T-helper 2 cell treated with Interferon-gamma antibody and Interleukin-4, amounts not matched to agents 5 μg/mL and 100 μg/mL, for 36 hours (primary cell): Measurements from ENCODE around the gene ERG.

Source experiments
- DNase-seq: peaks from one replicate; pipeline ENCODE4 v3.0.0; 2021; ENCODE audit warnings: low spot score
- H3K27ac Mint-ChIP-seq: one replicate; pipeline ENCODE4 v1.8.0; 2021; ENCODE audit warnings: mild to moderate bottlenecking, mixed read lengths
- H3K27me3 Mint-ChIP-seq: one replicate; pipeline ENCODE4 v1.8.0; 2021; ENCODE audit warnings: low read depth, mixed read lengths
- H3K36me3 Mint-ChIP-seq: one replicate; pipeline ENCODE4 v1.8.0; 2021; ENCODE audit warnings: low read depth, mixed read lengths
- H3K4me1 Mint-ChIP-seq: one replicate; pipeline ENCODE4 v1.8.0; 2021; ENCODE audit warnings: low read depth, mixed read lengths
- H3K4me3 Mint-ChIP-seq: one replicate; pipeline ENCODE4 v1.8.0; 2022; ENCODE audit warnings: mild to moderate bottlenecking, moderate library complexity, mixed read lengths
- H3K9me3 Mint-ChIP-seq: one replicate; pipeline ENCODE4 v1.8.0; 2021; ENCODE audit warnings: mixed read lengths

Gene ERG

DNA sequence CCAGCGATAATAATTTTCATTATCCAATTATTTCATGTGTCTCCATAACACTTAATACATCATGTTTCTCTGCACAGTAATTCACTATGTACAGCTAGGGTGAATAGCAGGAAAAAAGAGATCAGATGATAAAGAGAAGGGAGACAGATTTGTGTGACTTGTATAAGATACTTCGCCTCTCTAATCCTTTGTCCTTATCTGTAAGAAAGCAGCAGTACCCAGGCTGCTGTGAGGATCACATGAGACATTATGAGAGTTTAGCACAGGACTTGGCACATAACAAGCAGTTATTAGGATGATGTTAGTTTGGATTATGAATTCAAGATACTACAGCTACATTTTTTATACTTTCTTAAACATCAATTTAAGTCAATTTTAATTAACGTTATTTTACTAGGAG is 6.3 kb downstream of the ERG start:
- Mint-ChIP-seq H3K4me3 (no peak overlapping the region), H3K27ac (no peak overlapping the region), H3K27me3 (peaks cover 71% of the 10 kb centered on the region), H3K9me3 (no peaks in the 10 kb centered on the region), H3K36me3 (no peaks in the 10 kb centered on the region), H3K4me1 (peaks cover 3% of the 10 kb centered on the region)
- DNase-seq, result no peak

DNA sequence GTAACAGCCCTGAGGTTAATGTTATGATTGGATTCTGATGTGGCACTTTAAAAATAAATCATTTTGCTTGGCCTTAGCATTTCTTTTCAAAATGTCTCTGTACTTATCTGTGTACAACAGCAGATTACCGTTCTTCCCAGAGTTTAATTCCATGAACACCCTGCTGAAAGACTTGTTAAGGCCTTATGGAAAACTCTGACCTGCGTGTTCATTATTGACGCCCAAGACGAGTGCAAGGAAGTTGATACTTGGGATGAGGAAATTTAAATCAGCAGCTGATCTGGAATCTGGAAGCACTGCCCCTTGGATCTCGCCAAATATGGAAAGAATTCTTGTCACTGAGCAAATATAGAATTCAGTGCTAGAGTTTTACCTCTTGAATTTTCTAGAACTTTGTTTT is 6.7 kb downstream of the ERG start:
- H3K4me1 Mint-ChIP-seq, result peaks cover 3% of the 10 kb centered on the region
- peaks cover 67% of the 10 kb centered on the region for H3K27me3 Mint-ChIP-seq
- no peak for DNase-seq
- H3K4me3 Mint-ChIP-seq, result no peak overlapping the region
- no peaks in the 10 kb centered on the region for H3K9me3 Mint-ChIP-seq
- H3K27ac Mint-ChIP-seq, result no peak overlapping the region
- no peaks in the 10 kb centered on the region for H3K36me3 Mint-ChIP-seq

DNA sequence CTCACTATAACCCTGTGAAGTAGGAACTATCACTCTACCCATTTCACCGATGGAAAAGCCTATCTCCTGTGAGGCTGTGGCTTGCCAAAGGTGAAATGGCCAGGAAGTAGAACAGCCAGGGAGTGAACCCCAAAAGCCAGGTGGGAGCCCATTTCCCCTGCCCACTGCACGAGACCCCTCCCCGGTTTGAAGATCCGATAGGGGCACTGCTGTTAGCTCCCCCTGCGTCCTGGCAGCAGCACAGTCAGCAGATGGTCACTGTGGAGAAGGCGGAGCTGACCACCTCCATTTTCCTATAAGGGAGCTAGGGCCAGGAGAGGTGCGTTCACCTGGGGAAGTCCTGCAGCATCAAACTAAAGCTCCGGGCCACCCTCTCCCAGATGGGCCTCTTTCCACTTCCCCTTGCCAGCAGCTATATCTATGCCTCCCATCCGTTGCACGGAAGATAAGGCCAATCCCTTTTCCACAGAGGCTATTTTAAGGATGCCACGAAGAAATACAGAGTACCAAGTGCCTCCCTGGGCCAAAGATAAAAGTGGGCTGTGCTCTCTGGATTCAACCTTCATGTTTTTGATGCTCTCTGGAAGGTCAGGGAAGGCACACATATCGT is 7.8 kb downstream of the ERG start:
- Mint-ChIP-seq H3K4me1 (peaks cover 3% of the 10 kb centered on the region), H3K27ac (no peak overlapping the region), H3K9me3 (no peaks in the 10 kb centered on the region), H3K36me3 (no peaks in the 10 kb centered on the region), H3K27me3 (peaks cover 62% of the 10 kb centered on the region), H3K4me3 (no peak overlapping the region)
- no peak for DNase-seq

DNA sequence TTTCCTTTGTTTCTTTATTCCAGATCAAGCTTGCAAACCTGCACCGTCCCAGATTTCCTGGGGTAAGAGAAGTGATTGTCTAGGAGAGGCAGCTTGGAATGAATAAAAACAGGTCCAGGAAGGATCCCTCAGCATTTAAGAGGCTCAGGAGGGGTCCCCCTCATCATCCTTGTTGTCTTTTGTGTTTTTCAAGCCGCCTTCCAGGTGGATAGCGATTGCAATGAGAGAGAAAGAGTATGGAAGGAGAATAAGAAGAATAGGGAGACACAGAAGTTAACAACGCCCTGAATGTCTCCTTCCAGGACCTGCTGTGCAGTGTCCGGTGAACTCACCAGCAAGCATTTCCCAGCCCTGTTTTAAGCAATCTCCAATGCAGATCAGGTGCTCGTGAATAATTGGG is 8.5 kb downstream of the ERG start:
- no peak for DNase-seq
- no peak overlapping the region for H3K27ac Mint-ChIP-seq
- H3K36me3 Mint-ChIP-seq, result no peaks in the 10 kb centered on the region
- H3K9me3 Mint-ChIP-seq, result no peaks in the 10 kb centered on the region
- H3K4me1 Mint-ChIP-seq, result peaks cover 3% of the 10 kb centered on the region
- peaks cover 54% of the 10 kb centered on the region for H3K27me3 Mint-ChIP-seq
- no peak overlapping the region for H3K4me3 Mint-ChIP-seq

DNA sequence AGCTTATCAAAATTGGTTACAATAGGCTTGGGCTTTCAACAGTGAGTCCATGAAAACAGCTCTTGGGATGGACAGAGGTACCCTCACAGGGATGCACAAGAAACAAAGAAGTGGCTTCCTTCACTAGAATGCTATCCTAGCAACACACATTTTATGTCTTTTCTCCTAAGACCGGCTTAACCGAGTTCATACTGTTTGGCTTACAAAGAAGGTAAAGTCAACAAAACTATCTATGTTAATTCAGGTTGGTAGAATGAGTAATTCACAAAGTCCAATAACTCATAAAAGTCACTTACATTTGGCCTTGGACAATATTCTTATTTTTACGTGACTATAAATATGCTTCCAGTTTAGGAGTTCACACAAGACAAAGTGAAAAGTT is 9.0 kb downstream of the ERG start:
- Mint-ChIP-seq H3K9me3 (no peaks in the 10 kb centered on the region), H3K4me1 (peaks cover 3% of the 10 kb centered on the region), H3K4me3 (no peak overlapping the region), H3K27me3 (peaks cover 52% of the 10 kb centered on the region), H3K27ac (no peak overlapping the region), H3K36me3 (no peaks in the 10 kb centered on the region)
- no peak for DNase-seq

DNA sequence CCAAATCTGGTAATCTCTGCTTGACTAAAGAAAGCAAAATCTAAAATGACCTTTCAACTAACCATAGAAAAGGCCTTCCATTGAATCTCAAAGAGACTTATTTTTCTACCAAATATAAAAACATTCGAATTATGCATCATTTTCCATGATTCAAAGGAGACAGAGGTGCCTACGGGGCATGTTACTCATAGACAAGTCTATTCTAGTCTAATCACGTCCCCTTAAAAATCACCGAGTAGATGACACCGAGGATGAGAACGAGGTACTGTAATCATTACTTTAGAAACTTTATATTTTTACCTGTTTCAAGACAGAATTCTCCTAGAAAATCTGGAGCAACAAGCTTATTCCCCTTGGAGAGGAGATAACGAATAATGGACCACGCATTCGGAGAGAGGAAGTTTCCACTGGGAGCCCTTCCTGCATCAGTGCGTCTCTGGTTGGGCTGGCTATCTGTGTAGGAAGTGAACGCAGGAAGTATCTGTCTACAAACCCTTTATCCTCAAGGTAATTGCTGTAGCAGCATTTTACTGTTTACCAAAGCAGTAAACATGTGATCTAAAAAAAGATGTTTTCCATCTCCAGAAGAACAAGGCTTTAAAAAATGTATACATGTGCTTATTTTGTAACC is 9.5 kb downstream of the ERG start:
- peaks cover 3% of the 10 kb centered on the region for H3K4me1 Mint-ChIP-seq
- DNase-seq, result no peak
- H3K9me3 Mint-ChIP-seq, result no peaks in the 10 kb centered on the region
- H3K27me3 Mint-ChIP-seq, result peaks cover 50% of the 10 kb centered on the region
- H3K36me3 Mint-ChIP-seq, result no peaks in the 10 kb centered on the region
- no peak overlapping the region for H3K27ac Mint-ChIP-seq
- H3K4me3 Mint-ChIP-seq, result no peak overlapping the region

DNA sequence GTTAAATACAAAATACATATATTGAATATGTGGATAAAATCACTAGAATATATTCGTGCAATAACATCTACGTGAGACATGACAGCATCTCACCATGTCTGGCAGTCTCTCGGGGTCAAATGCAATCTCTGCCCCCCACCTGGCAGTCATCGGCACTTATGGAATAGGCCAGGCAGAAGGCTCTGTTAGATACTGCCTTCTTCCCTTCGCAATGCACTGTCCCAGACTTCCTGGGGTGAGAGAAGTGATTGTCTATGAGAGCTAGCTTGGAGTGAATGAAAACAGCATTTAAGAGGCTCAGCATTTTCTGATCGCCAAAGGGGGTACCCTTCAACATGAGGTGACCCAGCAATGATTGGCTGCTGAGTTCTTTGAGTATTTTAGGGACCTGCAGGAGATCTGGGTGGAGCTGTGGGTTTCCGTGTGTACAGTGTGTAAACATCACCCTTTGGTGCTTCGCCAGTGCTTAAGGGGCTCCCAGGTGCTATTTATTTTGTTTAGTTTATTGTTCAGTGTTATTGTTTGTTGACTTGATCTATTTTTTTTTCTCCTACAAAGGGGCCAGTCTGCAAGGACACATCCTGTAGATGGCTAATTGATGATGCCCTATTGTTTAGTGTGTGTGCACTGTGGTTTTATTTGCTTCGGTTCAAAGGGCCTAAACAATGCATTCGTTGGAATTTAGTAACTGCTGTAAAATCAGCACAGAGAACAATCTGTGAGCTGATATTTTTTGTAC is 10.2 kb downstream of the ERG start:
- no peaks in the 10 kb centered on the region for H3K9me3 Mint-ChIP-seq
- no peak overlapping the region for H3K4me3 Mint-ChIP-seq
- H3K36me3 Mint-ChIP-seq, result no peaks in the 10 kb centered on the region
- no peak overlapping the region for H3K27ac Mint-ChIP-seq
- H3K4me1 Mint-ChIP-seq, result peaks cover 3% of the 10 kb centered on the region
- H3K27me3 Mint-ChIP-seq, result peaks cover 45% of the 10 kb centered on the region
- no peak for DNase-seq

DNA sequence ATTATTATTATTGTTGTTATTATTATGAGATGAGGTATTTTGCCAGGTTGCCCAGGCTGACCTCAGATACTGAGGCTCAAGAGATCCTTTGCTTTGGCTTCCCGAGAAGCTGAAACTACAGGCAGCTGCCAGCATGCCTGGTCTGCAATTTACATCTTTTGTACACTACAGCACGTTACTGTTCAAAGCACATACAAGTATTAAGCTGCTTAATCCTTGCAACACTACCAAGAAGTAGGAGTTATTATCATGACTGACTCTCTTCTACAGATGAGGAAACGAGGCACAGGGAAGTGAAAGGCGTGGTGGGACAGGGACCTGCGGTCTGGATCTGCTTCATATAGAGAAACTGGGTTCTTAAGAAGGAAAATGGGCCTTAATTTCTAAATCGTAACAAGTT is 11.6 kb downstream of the ERG start:
- Mint-ChIP-seq H3K27me3 (peaks cover 52% of the 10 kb centered on the region), H3K27ac (no peak overlapping the region), H3K36me3 (no peaks in the 10 kb centered on the region), H3K4me3 (no peak overlapping the region), H3K9me3 (no peaks in the 10 kb centered on the region), H3K4me1 (peaks cover 3% of the 10 kb centered on the region)
- DNase-seq, result no peak

DNA sequence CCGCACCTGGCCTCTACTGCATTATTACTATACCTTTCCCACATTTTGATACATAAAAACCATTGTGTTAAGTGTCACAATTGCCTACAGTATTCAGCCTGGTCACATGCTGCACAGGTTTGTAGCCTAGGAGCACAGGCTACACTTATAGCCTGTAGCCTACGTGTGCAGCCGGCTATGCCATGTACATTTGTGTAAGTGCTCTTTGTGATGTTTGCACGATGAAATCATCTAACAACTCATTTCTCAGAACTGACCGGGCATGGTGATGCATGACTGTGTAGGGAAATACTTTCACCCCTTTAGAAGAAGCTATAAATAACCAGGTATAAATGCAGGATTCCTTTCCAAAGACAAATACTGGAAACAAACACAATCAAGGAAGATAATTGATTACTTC is 12.1 kb downstream of the ERG start:
- Mint-ChIP-seq H3K27me3 (peaks cover 50% of the 10 kb centered on the region), H3K9me3 (no peaks in the 10 kb centered on the region), H3K36me3 (no peaks in the 10 kb centered on the region), H3K4me3 (no peak overlapping the region), H3K27ac (no peak overlapping the region), H3K4me1 (peaks cover 3% of the 10 kb centered on the region)
- DNase-seq, result no peak

DNA sequence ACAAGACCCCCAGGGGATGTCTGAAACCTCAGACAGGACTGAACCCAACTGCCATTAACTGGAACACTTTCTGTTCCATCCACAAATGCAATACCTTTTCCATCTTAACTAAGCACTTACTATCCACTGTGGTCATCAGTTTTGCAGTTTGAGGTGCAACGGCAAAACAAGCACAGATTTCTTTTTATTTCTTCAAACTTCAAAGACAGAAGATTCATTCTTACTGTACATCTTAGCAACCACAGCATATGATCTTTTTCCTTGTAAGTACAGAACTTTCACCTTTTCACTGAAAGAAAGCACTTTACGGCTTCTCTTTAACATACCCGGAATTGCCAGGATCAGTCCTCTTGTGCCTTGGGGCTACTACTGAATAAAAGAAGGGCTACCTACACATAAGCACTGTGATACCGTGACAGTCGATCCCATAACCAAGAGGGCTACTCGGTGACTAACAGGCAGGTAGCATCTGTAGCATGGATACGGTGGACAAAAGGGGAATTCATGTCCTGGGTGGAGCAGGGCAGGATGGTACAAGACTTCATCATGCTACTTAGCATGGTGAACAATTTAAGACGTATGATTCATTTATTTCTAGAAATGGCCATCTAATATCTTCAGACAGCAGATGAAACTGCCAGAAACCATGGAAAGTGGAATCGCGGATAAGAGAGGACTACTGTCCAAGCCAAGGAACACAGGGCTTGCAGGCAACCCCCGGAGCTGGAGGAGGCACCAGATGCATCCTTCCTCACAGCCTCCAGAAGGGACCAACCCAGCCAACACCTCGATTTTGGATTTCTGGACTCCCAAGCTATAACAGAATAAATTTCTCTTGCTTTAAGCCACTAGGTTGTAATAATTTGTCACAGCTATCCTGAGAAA is 18.4 kb downstream of the ERG start:
- Mint-ChIP-seq H3K27me3 (peaks cover 67% of the 10 kb centered on the region), H3K9me3 (no peaks in the 10 kb centered on the region), H3K27ac (no peak overlapping the region), H3K36me3 (no peaks in the 10 kb centered on the region), H3K4me1 (peaks cover 27% of the 10 kb centered on the region), H3K4me3 (no peak overlapping the region)
- no peak for DNase-seq

DNA sequence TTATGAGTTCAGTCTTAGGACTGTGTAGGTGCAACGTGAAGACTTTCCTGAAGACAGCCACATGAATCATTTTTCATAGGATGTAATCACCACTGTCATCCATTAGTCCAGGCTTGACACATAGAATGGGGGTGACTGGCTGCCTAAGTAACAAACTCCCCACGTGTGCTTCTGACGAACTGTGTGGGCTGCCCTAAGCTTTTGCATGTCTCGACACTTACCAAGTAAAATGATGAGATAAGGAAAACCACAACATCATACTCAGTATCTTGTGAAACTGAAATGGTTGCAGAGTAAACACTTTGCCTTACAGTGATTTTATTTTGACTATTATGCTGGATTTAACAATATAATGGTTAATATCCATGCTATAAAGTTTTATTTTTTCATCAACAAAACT is 19.5 kb downstream of the ERG start:
- H3K27me3 Mint-ChIP-seq, result peaks cover 73% of the 10 kb centered on the region
- peaks cover 27% of the 10 kb centered on the region for H3K4me1 Mint-ChIP-seq
- H3K36me3 Mint-ChIP-seq, result no peaks in the 10 kb centered on the region
- H3K4me3 Mint-ChIP-seq, result no peak overlapping the region
- peak; percentile 77 for DNase-seq
- H3K27ac Mint-ChIP-seq, result no peak overlapping the region
- no peaks in the 10 kb centered on the region for H3K9me3 Mint-ChIP-seq

DNA sequence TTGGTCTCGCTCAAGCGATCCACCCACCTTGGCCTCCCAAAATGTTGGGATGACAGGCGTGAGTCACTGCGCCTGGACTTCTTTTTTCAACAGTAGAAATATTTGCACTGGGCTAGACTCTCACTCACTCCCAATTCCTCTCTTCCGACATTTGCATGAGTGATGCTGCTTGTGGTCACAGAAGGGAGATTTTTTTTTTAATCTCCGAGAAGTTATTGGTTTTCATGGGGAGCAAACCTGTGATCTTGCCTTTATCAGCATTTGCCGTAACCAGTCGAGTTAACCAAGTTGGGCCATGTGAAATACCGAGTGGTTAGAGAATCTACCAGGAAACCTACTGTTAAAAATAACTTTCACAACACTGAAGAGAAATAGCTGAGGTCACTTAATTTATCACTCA is 21.1 kb downstream of the ERG start:
- peak; percentile 21 for DNase-seq
- Mint-ChIP-seq H3K27me3 (peaks cover 77% of the 10 kb centered on the region), H3K9me3 (no peaks in the 10 kb centered on the region), H3K36me3 (no peaks in the 10 kb centered on the region), H3K4me1 (peaks cover 27% of the 10 kb centered on the region), H3K4me3 (peak overlapping the region; percentile 1), H3K27ac (no peak overlapping the region)

DNA sequence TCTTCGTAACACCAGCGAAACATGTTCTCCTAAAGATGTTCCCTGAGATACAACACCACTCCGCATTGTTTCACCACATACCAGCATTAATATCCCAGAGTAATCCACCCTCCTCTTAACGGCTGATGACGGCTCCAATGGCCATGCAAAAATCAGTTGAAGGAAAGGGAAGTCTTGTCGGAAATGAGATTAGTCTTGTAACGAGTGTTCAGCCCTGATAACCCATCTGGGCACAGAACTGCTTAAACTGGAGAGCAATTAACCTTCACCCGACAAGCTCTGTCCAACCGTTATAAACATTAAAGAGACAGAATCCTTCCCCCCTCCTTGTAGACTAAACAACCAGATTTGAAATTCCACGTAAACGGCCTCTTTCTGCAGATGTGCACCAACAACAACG is 21.9 kb downstream of the ERG start:
- H3K4me3 Mint-ChIP-seq, result no peak overlapping the region
- peaks cover 27% of the 10 kb centered on the region for H3K4me1 Mint-ChIP-seq
- no peak overlapping the region for H3K27ac Mint-ChIP-seq
- no peaks in the 10 kb centered on the region for H3K36me3 Mint-ChIP-seq
- DNase-seq, result no peak
- peaks cover 76% of the 10 kb centered on the region for H3K27me3 Mint-ChIP-seq
- no peaks in the 10 kb centered on the region for H3K9me3 Mint-ChIP-seq

DNA sequence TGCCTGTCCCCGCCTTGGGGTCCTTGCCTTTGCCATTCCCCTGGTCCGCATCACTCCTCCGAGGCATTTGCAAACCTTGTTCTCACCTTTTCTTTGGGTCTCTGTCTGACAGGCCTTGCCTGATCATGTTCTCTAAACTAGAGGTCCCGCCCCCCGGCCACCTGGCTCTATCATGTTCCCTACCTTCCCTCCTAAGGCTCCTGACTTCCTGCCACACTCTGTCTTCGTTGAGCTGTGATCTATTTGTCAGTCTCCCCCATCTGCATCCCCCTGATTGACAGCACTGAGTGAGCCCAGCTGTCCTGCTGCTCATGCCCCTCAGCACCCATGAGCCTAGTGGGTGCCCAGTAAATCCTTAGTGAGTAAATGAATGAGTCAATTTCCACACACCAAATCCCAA is 22.8 kb downstream of the ERG start:
- Mint-ChIP-seq H3K4me3 (no peak overlapping the region), H3K27me3 (peaks cover 79% of the 10 kb centered on the region), H3K9me3 (no peaks in the 10 kb centered on the region), H3K4me1 (peaks cover 27% of the 10 kb centered on the region), H3K36me3 (no peaks in the 10 kb centered on the region), H3K27ac (no peak overlapping the region)
- no peak for DNase-seq
